Smooth muscle cell (in vitro differentiated cells): ENCODE data around the gene EFEMP2. TPM values are rescaled to one million over a fixed set of nuclear protein-coding genes. Genes with fewer than 3 reads are reported as not detected.

Source experiments
- DNase-seq: peaks from one replicate; lab custom pipeline; 2025; ENCODE audit not compliant: unreplicated experiment; lab: John Stamatoyannopoulos, UW
- H2AFZ ChIP-seq: fragments of 200-600 bp; sonication (generic); 2 replicates; pipeline ENCODE4 v1.6.0; 2016; ENCODE audit warnings: antibody characterized with exemption, low read depth, mild to moderate bottlenecking
- H3F3A ChIP-seq: fragments of 200-600 bp; sonication (generic); 2 replicates; pipeline ENCODE4 v1.6.0; 2017; ENCODE audit warnings: antibody characterized with exemption, low read depth
- H3K27ac ChIP-seq: fragments of 200-600 bp; sonication (generic); 2 replicates; pipeline ENCODE4 v1.5.1; 2016; ENCODE audit warnings: low read depth, mild to moderate bottlenecking
- H3K27me3 ChIP-seq: fragments of 200-600 bp; sonication (generic); 2 replicates; pipeline ENCODE4 v1.6.1; 2016; ENCODE audit warnings: low read depth, mild to moderate bottlenecking
- H3K36me3 ChIP-seq: fragments of 200-600 bp; sonication (generic); 2 replicates; pipeline ENCODE4 v1.5.1; 2016; ENCODE audit warnings: low read depth
- H3K4me1 ChIP-seq: fragments of 200-600 bp; sonication (generic); 2 replicates; pipeline ENCODE4 v1.5.1; 2016; ENCODE audit warnings: low read depth
- H3K4me2 ChIP-seq: fragments of 200-600 bp; sonication (generic); 2 replicates; pipeline ENCODE4 v1.6.0; 2016; ENCODE audit warnings: mild to moderate bottlenecking
- H3K4me3 ChIP-seq: fragments of 200-600 bp; sonication (generic); 2 replicates; pipeline ENCODE4 v1.5.1; 2016; ENCODE audit warnings: mild to moderate bottlenecking
- H3K79me2 ChIP-seq: fragments of 200-600 bp; sonication (generic); 2 replicates; pipeline ENCODE4 v1.6.0; 2016; ENCODE audit warnings: low read depth, mild to moderate bottlenecking
- H3K9ac ChIP-seq: fragments of 200-600 bp; sonication (generic); 2 replicates; pipeline ENCODE4 v1.6.0; 2016; ENCODE audit warnings: low read depth
- H3K9me3 ChIP-seq: fragments of 200-600 bp; sonication (generic); replicated peaks from 2 replicates; pipeline ENCODE4 v1.5.1; 2016; ENCODE audit warnings: low read depth
- H4K20me1 ChIP-seq: fragments of 200-600 bp; sonication (generic); 2 replicates; pipeline ENCODE4 v1.6.0; 2016; ENCODE audit warnings: low read depth
- CTCF ChIP-seq: fragments of 200-600 bp; sonication (generic); IDR thresholded peaks from 2 replicates; pipeline ENCODE4 v1.5.1; 2017; ENCODE audit warnings: borderline replicate concordance, mild to moderate bottlenecking, antibody characterized with exemption; ENCODE audit not compliant: insufficient read depth, poor library complexity, severe bottlenecking
- WGBS: methylation state at CpG from one replicate; pipeline ENCODE4 v1.1.7; 2016; ENCODE audit warnings: low lambda C conversion rate; 5-methylcytosine and 5-hydroxymethylcytosine counted together
- polyA plus RNA-seq: library from polyadenylated mRNA; unstranded; fragments of >200 nt; fragmentation: Nextera tagmentation; extraction: Ambion mirVana; gene quantifications from 2 replicates; pipeline ENCODE4 v1.2.1, GENCODE V29; 2016
- total RNA-seq: library from RNA; depleted of rRNA; stranded (reverse); fragments of >200 nt; gene quantifications from 2 replicates; pipeline ENCODE4 v1.2.3, GENCODE V29; 2014

The EFEMP2 gene
- total and polyA plus RNA-seq, 2 experiments from 2014 or later: 99.7 to 362 TPM

DNA sequence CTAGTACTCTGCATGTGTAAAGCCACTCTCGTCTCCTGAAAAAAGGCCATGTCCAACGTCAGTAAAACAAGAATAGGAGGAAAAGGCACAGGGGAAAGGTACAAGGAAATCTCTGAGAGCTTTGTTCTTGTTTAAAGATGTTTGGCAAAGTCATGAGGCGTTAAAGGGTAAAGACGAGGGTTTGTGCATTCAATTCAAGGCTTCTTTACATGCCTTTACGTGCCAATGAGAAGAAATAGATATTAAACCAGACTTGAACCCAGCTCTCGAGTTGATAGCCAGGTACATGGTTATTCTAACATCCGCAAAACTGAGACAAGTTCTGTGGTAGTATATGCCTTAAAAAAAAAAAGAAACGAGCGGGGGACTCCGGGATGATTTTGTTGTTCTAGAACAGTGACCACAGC, 13.9 kb downstream of the EFEMP2 start:
- Histone ChIP-seq H3K27ac (peak overlapping the region; percentile 83), H4K20me1 (peaks cover 47% of the 10 kb centered on the region), H3K79me2 (peaks cover 65% of the 10 kb centered on the region), H3F3A (peaks cover 38% of the 10 kb centered on the region), H3K4me2 (peak overlapping the region; percentile 88), H3K9ac (peak overlapping the region; percentile 55), H3K27me3 (no peaks in the 10 kb centered on the region), H3K4me1 (peaks cover 16% of the 10 kb centered on the region), H3K4me3 (peak overlapping the region; percentile 96), H3K9me3 (no peaks in the 10 kb centered on the region), H3K36me3 (peaks cover 10% of the 10 kb centered on the region), H2AFZ (no peak overlapping the region)
- WGBS: under 1% methylated on average over 10 of the region's 10 CpGs
- DNase-seq: no peak
- no peak for TF ChIP-seq CTCF

DNA sequence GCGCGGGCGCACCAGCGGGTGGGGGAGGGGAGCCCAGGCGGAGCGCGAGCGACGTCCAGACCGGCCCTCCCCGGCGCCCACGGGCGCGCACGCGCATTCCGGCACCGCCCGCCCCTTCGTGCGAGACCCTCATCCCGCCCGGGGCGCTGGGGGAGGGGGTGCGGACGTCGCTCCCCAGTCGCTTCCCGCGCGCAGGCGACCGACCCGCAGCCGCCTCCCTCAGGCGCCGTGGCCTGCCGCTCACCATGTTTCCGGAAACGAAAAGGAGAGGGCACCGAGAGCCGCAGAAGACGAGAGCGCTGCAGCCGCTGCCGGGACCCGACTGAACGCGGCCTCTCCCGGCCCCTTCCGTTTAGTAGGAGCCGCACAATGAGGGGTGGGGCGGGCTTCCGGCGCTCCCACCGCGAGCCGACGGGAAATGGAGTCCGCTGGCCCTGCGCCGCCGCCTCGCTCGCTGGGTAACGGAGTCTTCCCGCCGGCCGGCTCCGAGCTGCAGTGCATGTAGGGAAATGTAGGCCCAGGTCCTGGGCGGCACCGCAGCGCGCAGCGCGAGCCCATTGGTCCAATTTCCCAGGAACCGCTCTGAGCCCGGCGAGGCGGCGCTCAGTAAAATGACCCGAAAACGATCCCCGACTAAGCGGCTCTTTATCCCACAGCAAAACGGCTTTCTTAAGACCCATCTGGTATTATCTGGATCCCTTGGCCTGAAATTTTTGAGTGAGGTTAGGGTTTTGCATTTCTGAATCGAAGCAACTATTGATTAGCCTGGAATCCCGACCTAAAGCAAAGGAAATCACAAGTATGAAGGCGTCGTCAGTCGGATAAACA, 14.5 kb downstream of the EFEMP2 start, which contains the start of gene CFL1:
Gene CFL1 (minus strand): TSS at position 328 of the 828 bp plus-strand sequence. CDS start 81 bp downstream, at position 247.
- Histone ChIP-seq H3K4me2 (peak within 1 kb of the TSS; percentile 96), H3K27me3 (no peaks in the 10 kb centered on the region), H3K9ac (peak within 1 kb of the TSS; percentile 84), H3K27ac (peak within 1 kb of the TSS; percentile 83), H2AFZ (no peak within 1 kb of the TSS), H3K79me2 (peaks cover 71% of the 10 kb centered on the region), H3K9me3 (no peaks in the 10 kb centered on the region), H3F3A (peaks cover 45% of the 10 kb centered on the region), H4K20me1 (peaks cover 48% of the 10 kb centered on the region), H3K4me3 (peak within 1 kb of the TSS; percentile 96), H3K4me1 (peaks cover 16% of the 10 kb centered on the region), H3K36me3 (peaks cover 10% of the 10 kb centered on the region)
- DNase-seq: peak; percentile 92
- no peak for TF ChIP-seq CTCF
- WGBS: under 1% methylated on average over 53 of the region's 92 CpGs

DNA sequence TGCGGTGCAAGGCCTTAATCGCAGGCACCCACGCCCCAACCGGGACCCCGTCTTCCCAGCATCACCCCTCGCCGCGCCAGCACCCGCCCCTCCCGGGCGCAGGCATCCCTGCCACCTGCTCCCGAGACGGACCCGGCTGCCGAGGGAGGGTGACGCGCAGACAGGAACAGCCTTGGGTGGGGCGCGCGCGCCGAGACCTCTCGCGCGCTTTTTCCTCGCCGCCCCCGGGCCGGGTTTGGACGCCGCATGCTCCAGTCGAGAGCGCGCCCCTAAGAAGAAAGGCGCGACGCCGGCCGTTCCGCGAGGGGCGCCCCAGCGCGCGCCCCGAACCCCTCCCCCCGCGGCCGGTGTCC, 15.1 kb downstream of the EFEMP2 start:
- Histone ChIP-seq H3F3A (peaks cover 50% of the 10 kb centered on the region), H4K20me1 (peaks cover 54% of the 10 kb centered on the region), H3K27ac (peak overlapping the region; percentile 66), H3K9ac (peak overlapping the region; percentile 84), H3K79me2 (peaks cover 69% of the 10 kb centered on the region), H3K36me3 (peaks cover 10% of the 10 kb centered on the region), H3K4me2 (peak overlapping the region; percentile 96), H3K4me1 (peaks cover 16% of the 10 kb centered on the region), H3K27me3 (no peaks in the 10 kb centered on the region), H3K9me3 (no peaks in the 10 kb centered on the region), H3K4me3 (peak overlapping the region; percentile 96), H2AFZ (no peak overlapping the region)
- TF ChIP-seq CTCF: no peak
- no peak for DNase-seq
- WGBS: 0% methylated on average over 27 of the region's 49 CpGs
